Measurements from ENCODE around the gene NOL9. TPM values are rescaled to one million over a fixed set of nuclear protein-coding genes. Genes with fewer than 3 reads are reported as not detected.
A peak's percentile ranks its signal among the peaks of the same experiment; 100 is the strongest.
"Not testable (repeated sequence)": the region's sequence is repeated elsewhere in the genome, so short reads cannot be mapped to it uniquely, and the experiment has no call there.

Gene NOL9
- total RNA-seq (2014; rRNA removed; shearing (Covaris generic); ENCODE audit: low replicate concordance) = 11.2 and 25.5 TPM in 2 replicates

DNA sequence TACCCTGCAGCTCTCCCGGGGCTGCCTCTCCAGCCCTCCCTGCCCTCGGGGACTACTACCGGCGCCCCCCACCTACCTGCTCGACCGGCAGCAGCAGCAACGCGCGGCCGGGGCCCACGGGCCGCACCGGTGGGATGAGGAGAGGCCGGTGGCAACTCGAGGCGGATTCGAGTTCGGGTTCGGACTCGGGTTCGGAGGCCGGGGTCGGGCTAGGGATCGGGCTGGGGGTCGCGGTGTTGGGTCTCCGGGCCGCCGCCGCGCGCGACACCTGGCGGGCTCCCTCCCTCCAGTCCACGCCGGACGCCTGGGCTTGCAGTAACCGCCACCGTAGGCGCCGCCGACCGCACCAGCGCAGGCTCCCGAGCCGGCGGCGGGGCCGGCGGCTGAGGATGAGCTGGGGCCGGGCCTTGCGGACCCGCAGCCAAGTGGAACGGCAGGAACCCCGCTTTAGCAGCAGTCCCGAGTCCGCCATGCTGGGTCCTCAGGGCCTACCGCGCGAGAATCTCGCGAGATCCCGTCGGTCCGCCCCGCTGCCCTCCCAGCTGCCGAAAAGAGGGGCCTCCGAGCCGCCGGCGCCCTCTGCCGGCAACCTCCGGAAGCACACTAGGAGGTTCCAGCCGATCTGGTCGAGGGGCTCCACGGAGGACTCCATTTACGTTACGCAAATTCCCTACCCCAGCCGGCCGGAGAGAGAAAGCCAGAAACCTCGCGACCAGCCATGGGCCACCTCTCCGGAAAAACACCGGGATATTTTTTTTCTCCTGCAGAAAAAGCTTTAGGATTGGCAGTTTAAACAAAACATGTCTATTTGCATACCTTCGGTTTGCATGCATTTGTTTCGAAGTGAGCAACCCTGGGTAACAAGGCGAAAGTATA, at the start of gene NOL9:
Gene NOL9, minus strand, starts transcription at position 483 of the 876 bp plus-strand sequence. Its CDS starts 11 bp downstream, at position 472.
- DNase-seq (ENCODE audit: low read depth) = peak; percentile 89
- in situ Hi-C loops (cut with HindIII; ENCODE audit: low pct_unique_long_range_greater_than_20kb, low sequenced_read_pairs) = no loop called here

DNA sequence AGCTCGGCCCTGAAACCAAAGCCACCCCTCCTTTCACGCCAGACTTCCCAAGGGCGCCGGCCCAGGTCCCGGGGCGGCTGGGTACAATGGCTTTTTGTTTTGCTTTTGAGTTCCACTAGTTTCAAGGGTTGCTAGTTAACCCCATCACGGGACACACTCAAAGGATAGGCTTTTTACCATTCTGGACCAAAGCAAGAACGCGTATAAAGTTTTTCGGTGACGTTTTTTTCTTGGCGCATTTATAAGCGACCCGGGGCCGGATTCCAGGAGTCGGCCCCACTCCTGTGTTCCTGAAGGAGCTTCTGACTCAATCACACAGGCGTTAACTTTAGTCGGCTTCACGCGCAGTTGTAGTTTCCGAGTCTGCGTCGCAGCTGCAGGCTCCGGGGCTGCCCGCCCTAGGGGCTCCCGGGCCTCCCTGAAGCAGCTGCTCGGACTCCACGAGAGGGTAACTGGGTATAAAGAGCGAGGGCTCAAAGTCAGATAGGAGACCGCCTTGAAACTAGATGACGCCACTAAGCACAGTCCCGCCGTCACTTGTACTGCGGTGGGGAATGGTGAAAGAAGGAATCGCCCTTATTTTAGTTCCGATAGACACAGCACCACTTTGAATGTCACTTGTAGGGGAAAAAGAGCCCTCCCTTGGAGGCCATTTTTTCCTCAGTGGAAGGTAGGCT, 49.1 kb upstream of the NOL9 start:
- DNase-seq (ENCODE audit: low read depth) = no peak
- in situ Hi-C loops (cut with HindIII; ENCODE audit: low pct_unique_long_range_greater_than_20kb, low sequenced_read_pairs) = no loop called here

- in situ Hi-C loops (cut with HindIII; ENCODE audit: low pct_unique_long_range_greater_than_20kb, low sequenced_read_pairs) = no loop called here
- DNase-seq (ENCODE audit: low read depth) = peak; percentile 84
Observed at GRCh38 chr1:6602669-6603237, 48.4 kb upstream of the NOL9 start, which contains the start of gene KLHL21. TSS of gene KLHL21 (minus strand) at chr1:6602869. CDS start at chr1:6602817, 52 bp downstream.

- in situ Hi-C loops (cut with HindIII; ENCODE audit: low pct_unique_long_range_greater_than_20kb, low sequenced_read_pairs) = no loop called here
- peak; percentile 66 for DNase-seq (ENCODE audit: low read depth)
Observed at GRCh38 chr1:6601923-6602668, 47.8 kb upstream of the NOL9 start.

DNA sequence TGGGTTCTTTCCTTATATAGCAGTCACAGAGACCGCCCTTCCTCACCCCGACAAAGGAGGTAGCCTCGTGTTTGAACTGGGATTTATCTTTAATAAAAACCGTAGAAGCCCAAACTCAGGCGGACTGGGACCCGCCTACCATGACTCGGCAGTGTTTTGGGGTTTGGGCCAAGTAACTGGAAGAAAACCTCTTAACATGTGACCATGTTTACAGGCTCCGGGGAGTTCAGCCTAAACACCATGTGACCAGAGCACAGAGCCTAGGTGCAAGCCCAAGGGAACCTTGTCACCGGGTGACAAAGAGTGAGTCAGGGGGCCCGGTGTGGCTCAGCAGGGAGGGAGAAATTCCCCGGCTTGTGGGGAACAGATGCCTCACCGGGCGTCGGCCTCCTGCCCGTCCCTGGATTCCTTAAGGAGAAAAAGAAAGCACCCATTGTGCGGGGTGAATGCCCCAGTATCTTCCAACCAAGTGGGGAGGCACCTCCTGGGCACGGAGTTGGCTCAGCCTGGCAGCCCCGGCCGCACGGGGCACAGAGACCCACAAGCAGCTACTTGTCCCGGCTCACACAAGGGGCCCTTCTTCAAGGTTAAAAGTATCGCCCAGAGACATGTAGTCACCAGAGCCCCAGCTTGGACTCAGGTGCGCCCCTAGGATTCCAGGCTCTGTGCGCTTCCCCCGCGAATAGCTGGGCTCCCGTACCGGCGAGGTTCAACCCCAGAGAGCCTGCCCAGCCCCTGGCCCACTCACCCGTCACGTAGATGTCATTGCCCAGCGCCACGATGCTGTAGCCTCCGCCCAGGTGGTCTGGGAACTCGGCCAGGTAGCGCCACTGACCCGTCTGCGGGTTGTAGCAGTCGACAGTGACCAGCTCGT, 47.0 kb upstream of the NOL9 start:
- in situ Hi-C loops (cut with HindIII; ENCODE audit: low pct_unique_long_range_greater_than_20kb, low sequenced_read_pairs) = no loop called here
- peak; percentile 94 for DNase-seq (ENCODE audit: low read depth)

GRCh38 chr1:6600410-6601048, 46.2 kb upstream of the NOL9 start:
- DNase-seq (ENCODE audit: low read depth) = no peak
- in situ Hi-C loops (cut with HindIII; ENCODE audit: low pct_unique_long_range_greater_than_20kb, low sequenced_read_pairs) = no loop called here

- DNase-seq (ENCODE audit: low read depth) = not testable (repeated sequence)
Observed at GRCh38 chr1:6599991-6600390, 45.7 kb upstream of the NOL9 start.

DNA sequence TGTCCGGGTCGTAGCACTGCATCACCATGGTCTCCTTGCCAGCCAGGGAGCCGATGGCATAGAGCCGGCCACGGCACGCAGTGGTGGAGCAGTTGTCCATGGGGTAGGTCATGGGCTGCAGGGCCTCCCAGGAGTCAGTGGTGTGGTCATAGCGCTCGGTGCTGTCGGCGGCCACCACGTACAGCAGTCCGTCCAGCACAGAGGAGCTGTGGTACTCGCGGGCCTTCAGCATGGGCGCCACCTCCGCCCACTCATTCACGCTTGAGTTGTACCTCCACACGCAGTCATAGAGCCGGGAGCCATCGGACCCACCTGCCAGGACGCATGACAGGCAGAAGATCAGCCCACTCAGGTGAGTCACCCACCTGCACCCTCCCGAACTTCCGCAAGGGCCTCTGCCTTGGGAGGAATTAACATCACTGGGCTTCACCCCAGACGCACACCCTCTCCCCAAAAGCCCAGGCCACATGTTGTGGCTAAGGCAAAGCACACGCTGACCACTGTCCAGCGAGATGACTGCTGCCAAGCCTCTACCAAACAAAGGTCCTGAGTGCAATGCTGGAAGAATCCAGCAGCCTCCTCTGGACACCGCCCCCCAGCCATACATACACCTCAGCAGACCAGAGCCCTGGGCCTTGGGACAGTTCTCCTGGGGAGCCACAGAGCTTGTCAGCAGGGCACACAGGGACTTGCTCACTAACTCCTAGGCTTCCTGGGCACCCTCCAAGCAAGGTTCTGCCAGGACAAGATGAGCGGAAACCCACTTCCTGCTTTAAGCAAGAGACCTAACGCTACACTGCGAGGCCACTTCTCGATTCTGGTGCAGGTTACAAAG, 45.0 kb upstream of the NOL9 start:
- DNase-seq (ENCODE audit: low read depth) = peak; percentile 16
- in situ Hi-C loops (cut with HindIII; ENCODE audit: low pct_unique_long_range_greater_than_20kb, low sequenced_read_pairs) = no loop called here

More at GRCh38 chr1:6599991-6600390, 45.7 kb upstream of the NOL9 start:
- in situ Hi-C loops (cut with HindIII; ENCODE audit: low pct_unique_long_range_greater_than_20kb, low sequenced_read_pairs) = not testable (repeated sequence)

- in situ Hi-C loops (cut with HindIII; ENCODE audit: low pct_unique_long_range_greater_than_20kb, low sequenced_read_pairs) = no loop called here
- no peak for DNase-seq (ENCODE audit: low read depth)
Observed at GRCh38 chr1:6597777-6598131, 43.4 kb upstream of the NOL9 start.

- no peak for DNase-seq (ENCODE audit: low read depth)
- in situ Hi-C loops (cut with HindIII; ENCODE audit: low pct_unique_long_range_greater_than_20kb, low sequenced_read_pairs) = no loop called here
Observed at GRCh38 chr1:6596886-6597776, 42.8 kb upstream of the NOL9 start.

DNA sequence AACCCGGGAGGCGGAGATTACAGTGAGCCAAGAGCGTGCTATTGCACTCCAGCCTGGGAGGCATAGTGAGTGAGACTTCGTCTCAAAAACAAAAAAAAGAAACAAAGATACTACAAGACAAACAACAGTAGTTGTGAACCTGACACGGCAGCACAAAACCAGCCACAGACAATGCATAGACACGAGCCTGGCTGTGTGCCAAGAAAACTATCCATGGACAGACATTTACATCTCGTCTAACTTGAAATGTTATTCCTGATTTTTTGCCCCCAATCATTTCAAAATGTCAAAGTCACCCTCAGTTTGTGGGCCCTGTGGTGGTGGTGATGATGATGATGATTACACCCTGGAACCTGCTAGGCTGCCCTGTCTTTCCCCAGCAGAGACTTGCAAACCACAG, 42.0 kb upstream of the NOL9 start:
- no peak for DNase-seq (ENCODE audit: low read depth)
- in situ Hi-C loops (cut with HindIII; ENCODE audit: low pct_unique_long_range_greater_than_20kb, low sequenced_read_pairs) = no loop called here

DNA sequence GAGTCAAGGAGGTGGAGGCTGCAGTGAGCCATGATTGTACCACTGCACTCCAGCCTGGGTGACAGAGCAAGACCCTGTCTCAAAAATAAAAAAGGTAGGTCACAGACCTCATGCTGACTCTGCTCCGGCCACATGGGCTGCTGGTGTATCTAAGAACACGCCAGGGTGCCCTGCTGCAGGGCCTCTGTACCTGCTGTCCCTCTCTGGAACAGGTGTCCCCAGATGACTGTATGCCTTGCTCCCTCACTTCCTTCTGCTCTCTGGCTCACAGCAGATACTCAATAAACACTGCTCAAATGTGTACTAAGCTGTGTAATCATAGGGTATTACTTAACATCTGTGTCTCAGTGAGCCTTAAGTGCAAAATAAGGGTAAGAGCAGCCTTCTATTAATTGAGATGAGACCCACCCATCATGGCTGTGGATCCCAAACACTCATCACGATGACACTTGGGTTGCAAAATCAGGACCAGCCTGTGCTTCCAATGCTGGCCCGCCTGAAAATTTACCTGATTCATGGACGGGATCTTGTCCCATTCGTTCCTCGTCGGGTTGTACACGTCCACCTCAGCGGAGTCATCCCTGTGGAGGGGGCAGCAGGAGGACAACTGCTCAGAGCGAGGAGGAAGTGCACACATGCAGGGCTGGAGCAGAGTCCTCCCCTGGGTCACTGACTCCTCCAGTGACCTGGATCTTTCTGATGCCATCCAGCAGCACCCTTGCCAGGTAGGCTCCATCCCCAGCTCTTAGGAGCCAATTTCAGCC, 40.8 kb upstream of the NOL9 start:
- no peak for DNase-seq (ENCODE audit: low read depth)
- in situ Hi-C loops (cut with HindIII; ENCODE audit: low pct_unique_long_range_greater_than_20kb, low sequenced_read_pairs) = no loop called here

GRCh38 chr1:6593810-6594209, 39.5 kb upstream of the NOL9 start:
- no peak for DNase-seq (ENCODE audit: low read depth)
- in situ Hi-C loops (cut with HindIII; ENCODE audit: low pct_unique_long_range_greater_than_20kb, low sequenced_read_pairs) = no loop called here

- in situ Hi-C loops (cut with HindIII; ENCODE audit: low pct_unique_long_range_greater_than_20kb, low sequenced_read_pairs) = no loop called here
Observed at GRCh38 chr1:6592865-6593593, 38.7 kb upstream of the NOL9 start.

More at GRCh38 chr1:6592865-6593593, 38.7 kb upstream of the NOL9 start:
- DNase-seq (ENCODE audit: low read depth) = no peak

Measured in Caki2 (cell line).